Uterus (tissue), 2 donors: Measurements from ENCODE around the gene GIT2.

Experiments
- CTCF ChIP-seq, 4 experiments: fragments of 200-600 bp in 2 of 4; fragments of 450-650 bp in 2 of 4; sonication (generic) in 2 of 4; IDR thresholded peaks; one replicate each; pipeline ENCODE4 v1.5.1; 2016 to 2019; ENCODE audit warnings: antibody characterized with exemption in 4 of 4, mild to moderate bottlenecking in 2 of 4, moderate library complexity in 1 of 4
- POLR2A ChIP-seq, 2 donors: fragments of 450-650 bp; IDR thresholded peaks; one replicate each; pipeline ENCODE4 v1.6.1; 2016; ENCODE audit warnings: antibody characterized with exemption in 2 of 2, mild to moderate bottlenecking in 1 of 2, moderate library complexity in 1 of 2

- no peak for TF ChIP-seq CTCF (IDR thresholded peaks at IDR 0.05)
- TF ChIP-seq POLR2A (IDR thresholded peaks at IDR 0.05): no peak
Measured at GRCh38 chr12:109961201-109961600, 35.0 kb downstream of the GIT2 start.
